CD14-positive monocyte (primary cell): ENCODE measurements around the gene ASTN1. TPM values are rescaled to one million over a fixed set of nuclear protein-coding genes. Genes with fewer than 3 reads are reported as not detected.

Experiments used
- DNase-seq, 3 donors: peaks; one replicate each; pipeline ENCODE4 v3.0.0-alpha.2; 2011 to 2022
- H2AFZ ChIP-seq: 2 replicates; pipeline ENCODE4 v1.6.0; 2012; ENCODE audit warnings: mild to moderate bottlenecking, low read depth, low read length, inconsistent platforms; ENCODE audit not compliant: insufficient read depth, poor library complexity, severe bottlenecking
- H3K27ac ChIP-seq, 2 donors: 1 replicate in 1 of 2; 2 replicates in 1 of 2; pipeline ENCODE4 v1.5.1; 2012 to 2013; ENCODE audit warnings: low read length in 2 of 2, control low read depth in 1 of 2, inconsistent platforms in 1 of 2, low read depth in 1 of 2, mild to moderate bottlenecking in 1 of 2
- H3K27me3 ChIP-seq, 2 donors: one replicate each; pipeline versions ENCODE4 v1.6.0 to v1.6.1; 2011 to 2013; ENCODE audit warnings: low read length in 2 of 2; ENCODE audit not compliant: control insufficient read depth in 2 of 2, insufficient read depth in 2 of 2
- H3K36me3 ChIP-seq, 2 donors: replicated peaks in 1 of 2; 1 replicate in 1 of 2; 2 replicates in 1 of 2; pipeline versions ENCODE4 v1.5.1 to v1.6.1; 2012 to 2013; ENCODE audit warnings: low read length in 2 of 2, control low read depth in 1 of 2, inconsistent platforms in 1 of 2, mild to moderate bottlenecking in 1 of 2; ENCODE audit not compliant: insufficient read depth in 2 of 2, control insufficient read depth in 1 of 2
- H3K4me1 ChIP-seq, 2 donors: 1 replicate in 1 of 2; 2 replicates in 1 of 2; pipeline versions ENCODE4 v1.5.1 to v1.6.1; 2012 to 2013; ENCODE audit warnings: low read length in 2 of 2, control low read depth in 1 of 2, inconsistent platforms in 1 of 2, mild to moderate bottlenecking in 1 of 2, moderate library complexity in 1 of 2; ENCODE audit not compliant: insufficient read depth in 2 of 2, control insufficient read depth in 1 of 2
- H3K4me2 ChIP-seq: replicated peaks from 2 replicates; pipeline ENCODE3; 2012; ENCODE audit warnings: low read length, moderate library complexity, mild to moderate bottlenecking; ENCODE audit not compliant: poor library complexity, severe bottlenecking; ENCODE audit errors: extremely low read depth
- H3K4me3 ChIP-seq, 3 experiments: fragments of 200-600 bp in 1 of 3; sonication (generic) in 1 of 3; replicated peaks in 1 of 3; 1 replicate in 2 of 3; 2 replicates in 1 of 3; pipeline ENCODE4 v1.5.1; 2011 to 2013; ENCODE audit warnings: low read length in 3 of 3, mild to moderate bottlenecking in 3 of 3, control low read depth in 2 of 3, low read depth in 2 of 3, inconsistent platforms in 1 of 3, moderate library complexity in 1 of 3
- H3K79me2 ChIP-seq: 2 replicates; pipeline ENCODE4 v1.6.0; 2012; ENCODE audit warnings: mild to moderate bottlenecking, control low read depth, inconsistent platforms, low read length, moderate library complexity; ENCODE audit not compliant: insufficient read depth
- H3K9ac ChIP-seq: 2 replicates; pipeline ENCODE4 v1.6.0; 2017; ENCODE audit warnings: low read length, mild to moderate bottlenecking; ENCODE audit not compliant: insufficient read depth, poor library complexity, severe bottlenecking
- H3K9me3 ChIP-seq, 2 donors: replicated peaks in 1 of 2; 1 replicate in 1 of 2; 2 replicates in 1 of 2; pipeline versions ENCODE4 v1.5.1 to v1.6.1; 2012 to 2013; ENCODE audit warnings: low read length in 2 of 2, control low read depth in 1 of 2; ENCODE audit not compliant: control insufficient read depth in 1 of 2, insufficient read depth in 1 of 2
- H4K20me1 ChIP-seq: 2 replicates; pipeline ENCODE4 v1.6.0; 2012; ENCODE audit warnings: mild to moderate bottlenecking, low read length, control low read depth, moderate library complexity; ENCODE audit not compliant: insufficient read depth
- H3K27ac Mint-ChIP-seq, 7 donors: one replicate each; pipeline ENCODE4 v1.8.0; 2020; ENCODE audit warnings: mild to moderate bottlenecking in 7 of 7, mixed read lengths in 7 of 7, moderate library complexity in 6 of 7, inconsistent platforms in 2 of 7
- H3K27me3 Mint-ChIP-seq, 3 donors: one replicate each; pipeline ENCODE4 v1.8.0; 2021 to 2022; ENCODE audit warnings: low read depth in 3 of 3, mild to moderate bottlenecking in 3 of 3, mixed read lengths in 3 of 3, moderate library complexity in 3 of 3, inconsistent platforms in 1 of 3
- H3K36me3 Mint-ChIP-seq, 2 donors: one replicate each; pipeline ENCODE4 v1.8.0; 2020; ENCODE audit warnings: mixed read lengths in 2 of 2, inconsistent platforms in 1 of 2, mild to moderate bottlenecking in 1 of 2
- H3K4me1 Mint-ChIP-seq: one replicate; pipeline ENCODE4 v1.8.0; 2020; ENCODE audit warnings: mild to moderate bottlenecking, mixed read lengths
- H3K4me3 Mint-ChIP-seq, 2 donors: one replicate each; pipeline ENCODE4 v1.8.0; 2020; ENCODE audit warnings: mild to moderate bottlenecking in 2 of 2, mixed read lengths in 2 of 2, moderate library complexity in 1 of 2
- H3K9me3 Mint-ChIP-seq, 7 donors: one replicate each; pipeline ENCODE4 v1.8.0; 2020 to 2022; ENCODE audit warnings: mixed read lengths in 7 of 7, mild to moderate bottlenecking in 6 of 7, moderate library complexity in 6 of 7, inconsistent platforms in 2 of 7
- CTCF ChIP-seq: fragments of 200-600 bp; IDR thresholded peaks from one replicate; pipeline ENCODE4 v1.8.0; 2022; ENCODE audit warnings: antibody characterized with exemption, mild to moderate bottlenecking
- WGBS: methylation state at CpG from one replicate; pipeline ENCODE4 v1.1.5; 2013; ENCODE audit warnings: missing lambda C conversion rate; ENCODE audit not compliant: insufficient coverage; 5-methylcytosine and 5-hydroxymethylcytosine counted together
- intact Hi-C, 2 donors: fragments of 100-400 bp; cut with micrococcal nuclease; formaldehyde crosslinking; loops; one replicate each; pipeline versions ENCODE4 v1.15.0 to v1.15.1; 2023
- polyA plus RNA-seq, 3 donors: library from polyadenylated mRNA; depleted of rRNA in 1 of 3; unstranded in 2 of 3; stranded (reverse) in 1 of 3; fragments of 300-500 nt in 2 of 3; fragments of >200 nt in 1 of 3; fragmentation: Illumina TruSeq in 2 of 3; gene quantifications; 1 replicate in 2 of 3; 2 replicates in 1 of 3; pipeline ENCODE4 v1.2.3, GENCODE V29; 2012 to 2021

The ASTN1 gene
- polyA plus RNA-seq, 3 donors: not detected

- no peak overlapping the region for H3K27ac Mint-ChIP-seq
- Histone ChIP-seq H3K27me3 (no peaks in the 10 kb centered on the region), H3K36me3 (no peaks in the 10 kb centered on the region), H3K27ac (no peak overlapping the region), H3K9ac (no peak overlapping the region), H2AFZ (no peak overlapping the region), H3K4me2 (no peak overlapping the region), H4K20me1 (no peaks in the 10 kb centered on the region), H3K79me2 (no peaks in the 10 kb centered on the region), H3K4me1 (no peaks in the 10 kb centered on the region), H3K9me3 (no peaks in the 10 kb centered on the region), H3K4me3 (no peak overlapping the region)
- no peaks in the 10 kb centered on the region for H3K36me3 Mint-ChIP-seq
- intact Hi-C loops: no loop called here
- no peak for TF ChIP-seq CTCF
- no peak for DNase-seq
- 86% methylated on average over 1 of the region's 4 CpGs for WGBS
- H3K4me3 Mint-ChIP-seq: no peak overlapping the region
- no peaks in the 10 kb centered on the region for H3K4me1 Mint-ChIP-seq
- H3K27me3 Mint-ChIP-seq: no peaks in the 10 kb centered on the region
- peaks cover 0 to 13% (median 2%) of the 10 kb centered on the region in 7 donors for H3K9me3 Mint-ChIP-seq
These were observed 230.1 kb downstream of the ASTN1 start for GRCh38 chr1:176934370-176934769.

GRCh38 chr1:176932114-176933104, 232.1 kb downstream of the ASTN1 start:
- no peak for TF ChIP-seq CTCF
- H3K27ac ChIP-seq: no peak overlapping the region
- no peak for DNase-seq
- intact Hi-C loops: no loop called here
- Mint-ChIP-seq H3K4me1 (no peaks in the 10 kb centered on the region), H3K27me3 (no peaks in the 10 kb centered on the region), H3K27ac (no peak overlapping the region), H3K9me3 (peaks cover 0 to 5% (median 2%) of the 10 kb centered on the region in 7 donors), H3K36me3 (no peaks in the 10 kb centered on the region), H3K4me3 (no peak overlapping the region)
- H3K4me1 ChIP-seq: no peaks in the 10 kb centered on the region
- no peaks in the 10 kb centered on the region for H3K79me2 ChIP-seq
- H3K9ac ChIP-seq: no peak overlapping the region
- no peaks in the 10 kb centered on the region for H3K36me3 ChIP-seq
- no peak overlapping the region for H3K4me2 ChIP-seq
- no peaks in the 10 kb centered on the region for H4K20me1 ChIP-seq
- no peaks in the 10 kb centered on the region for H3K9me3 ChIP-seq
- H3K4me3 ChIP-seq: no peak overlapping the region
- H3K27me3 ChIP-seq: no peaks in the 10 kb centered on the region
- WGBS: 100% methylated on average over 1 of the region's 7 CpGs
- no peak overlapping the region for H2AFZ ChIP-seq
